CD4-positive, alpha-beta T cell (primary cell): Measurements from ENCODE around the gene DNAH7. TPM values are rescaled to one million over a fixed set of nuclear protein-coding genes. Genes with fewer than 3 reads are reported as not detected.

Experiments used
- ATAC-seq: fragments of 200-7000 bp; cut with Tn5 transposase; one replicate; pipeline ENCODE4 v1.10.0; 2022; ENCODE audit warnings: mild to moderate bottlenecking; ENCODE audit not compliant: poor library complexity
- CTCF ChIA-PET: fragments of 350-600 bp; sonication (Branson Sonifier 250); formaldehyde crosslinking; loops from one replicate; lab custom pipeline; 2021; ENCODE audit warnings: antibody characterized with exemption, inconsistent platforms; lab: Charles Lee
- POLR2A ChIA-PET: fragments of 350-600 bp; sonication (Branson Sonifier 250); formaldehyde crosslinking; loops from one replicate; lab custom pipeline; 2021; ENCODE audit warnings: antibody characterized with exemption, inconsistent platforms; lab: Charles Lee
- DNase-seq, 14 experiments: peaks; one replicate each; pipeline ENCODE4 v3.0.0-alpha.2; 2013 to 2020; ENCODE audit warnings: mixed read lengths in 2 of 14
- H3K27ac ChIP-seq, 2 donors: one replicate each; pipeline versions ENCODE4 v1.5.1 to v1.7.0; 2013; ENCODE audit warnings: low read length in 2 of 2, low read depth in 1 of 2, mild to moderate bottlenecking in 1 of 2
- H3K27me3 ChIP-seq, 2 experiments: 1 replicate in 1 of 2; 2 replicates in 1 of 2; pipeline versions ENCODE4 v1.6.1 to v1.7.0; 2013; ENCODE audit warnings: low read length in 2 of 2, control low read depth in 1 of 2, mild to moderate bottlenecking in 1 of 2, moderate library complexity in 1 of 2; ENCODE audit not compliant: insufficient read depth in 2 of 2, control insufficient read depth in 1 of 2
- H3K36me3 ChIP-seq: one replicate; pipeline ENCODE4 v1.6.1; 2013; ENCODE audit warnings: low read length, control low read depth; ENCODE audit not compliant: insufficient read depth
- H3K4me1 ChIP-seq: one replicate; pipeline ENCODE4 v1.6.1; 2013; ENCODE audit warnings: low read length, control low read depth; ENCODE audit not compliant: insufficient read depth
- H3K4me3 ChIP-seq: one replicate; pipeline ENCODE4 v1.5.1; 2013; ENCODE audit warnings: mild to moderate bottlenecking, low read length, moderate library complexity
- H3K9me3 ChIP-seq, 2 experiments: 1 replicate in 1 of 2; 2 replicates in 1 of 2; pipeline versions ENCODE4 v1.6.1 to v1.7.0; 2013; ENCODE audit warnings: low read length in 2 of 2, mild to moderate bottlenecking in 2 of 2, control low read depth in 1 of 2, moderate library complexity in 1 of 2; ENCODE audit not compliant: control insufficient read depth in 1 of 2, insufficient read depth in 1 of 2
- H3K27ac Mint-ChIP-seq: one replicate; pipeline ENCODE4 v1.8.0; 2020; ENCODE audit warnings: mixed read lengths
- H3K27me3 Mint-ChIP-seq: one replicate; pipeline ENCODE4 v1.8.0; 2021; ENCODE audit warnings: mixed read lengths
- H3K36me3 Mint-ChIP-seq: one replicate; pipeline ENCODE4 v1.8.0; 2021; ENCODE audit warnings: low read depth, mixed read lengths
- H3K4me1 Mint-ChIP-seq: one replicate; pipeline ENCODE4 v1.8.0; 2021; ENCODE audit warnings: low read depth, mixed read lengths
- H3K4me3 Mint-ChIP-seq: one replicate; pipeline ENCODE4 v1.8.0; 2020; ENCODE audit warnings: mild to moderate bottlenecking, mixed read lengths
- H3K9me3 Mint-ChIP-seq: one replicate; pipeline ENCODE4 v1.8.0; 2020; ENCODE audit warnings: mixed read lengths
- CTCF ChIP-seq: fragments of 200-600 bp; IDR thresholded peaks from one replicate; pipeline ENCODE4 v1.8.0; 2022; ENCODE audit warnings: antibody characterized with exemption, mild to moderate bottlenecking
- intact Hi-C, 2 experiments: fragments of 100-400 bp; cut with DNase I in 1 of 2; cut with micrococcal nuclease in 1 of 2; formaldehyde crosslinking; loops; one replicate each; pipeline versions ENCODE4 v1.15.1 to v1.9.0; 2023 to 2025; cut with DNase I, micrococcal nuclease
- total RNA-seq, 174 experiments: library from RNA in 2 of 174; stranded (reverse) in 2 of 174; gene quantifications; one replicate each; pipeline ENCODE4 v1.2.3 and lab custom pipeline; 2021 to 2026

DNAH7 gene
- total RNA-seq, 2 experiments from 2014 or later: not detected

- Mint-ChIP-seq H3K4me3 (no peak overlapping the region), H3K36me3 (no peaks in the 10 kb centered on the region), H3K9me3 (no peaks in the 10 kb centered on the region), H3K27me3 (no peaks in the 10 kb centered on the region), H3K4me1 (peaks cover 27% of the 10 kb centered on the region), H3K27ac (no peak overlapping the region)
- ChIA-PET POLR2A (interaction anchor here (1.1 to 4.0 kb wide), 6 partner anchors 94 to 200 kb away, joined by 3 to 21 read pairs (median 12); partner anchors contain the start of gene STK17B), CTCF (interaction anchor here (0.9 to 5.6 kb wide), 7 partner anchors 9 to 377 kb away, joined by 3 to 40 read pairs (median 6); partner anchors contain the start of gene DNAH7)
- TF ChIP-seq CTCF: no peak
- H3K4me3 ChIP-seq: no peak overlapping the region
- H3K27me3 ChIP-seq: no peaks in the 10 kb centered on the region
- intact Hi-C loops: loop anchor here (2.0 to 10.0 kb wide), 4 partner anchors 90 to 558 kb away; partner anchors contain the start of gene CCDC150 (in 1 of the 2)
- no peak for DNase-seq
- H3K36me3 ChIP-seq: no peaks in the 10 kb centered on the region
- no peak for ATAC-seq
- no peak overlapping the region for H3K27ac ChIP-seq
- H3K9me3 ChIP-seq: no peaks in the 10 kb centered on the region
- H3K4me1 ChIP-seq: peaks cover 9% of the 10 kb centered on the region
Observed at GRCh38 chr2:196076778-196077568, 8.3 kb upstream of the DNAH7 start.

DNA sequence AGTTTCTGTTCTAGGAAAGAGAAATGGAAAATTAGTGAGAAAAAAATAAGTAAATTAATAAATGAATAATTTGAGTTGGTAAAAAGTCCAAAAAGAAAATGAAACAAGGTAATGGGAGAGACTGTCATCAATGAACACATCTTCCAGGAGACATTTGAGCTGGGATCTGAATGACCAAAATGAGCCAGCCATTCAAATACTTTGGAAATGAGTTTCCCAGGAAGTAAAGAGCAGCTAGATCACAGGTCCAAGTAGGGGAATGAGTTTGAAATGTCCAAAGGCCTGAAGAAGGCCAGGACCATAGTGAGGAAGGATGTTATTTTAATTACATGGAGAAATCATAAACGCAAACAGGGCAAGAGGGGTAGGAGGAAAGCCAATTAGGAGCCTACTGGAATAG is 6.6 kb upstream of the DNAH7 start:
- H3K9me3 Mint-ChIP-seq: no peaks in the 10 kb centered on the region
- CTCF ChIA-PET: no interaction called here

GRCh38 chr2:196074631-196075030 is 6.0 kb upstream of the DNAH7 start:
- Mint-ChIP-seq H3K36me3 (no peaks in the 10 kb centered on the region), H3K27ac (no peak overlapping the region), H3K27me3 (no peaks in the 10 kb centered on the region), H3K4me1 (peaks cover 12% of the 10 kb centered on the region), H3K9me3 (no peaks in the 10 kb centered on the region), H3K4me3 (no peak overlapping the region)
- no peak for DNase-seq
- H3K27me3 ChIP-seq: no peaks in the 10 kb centered on the region
- intact Hi-C loops: loop anchor here (5.0 to 10.0 kb wide), 3 partner anchors 93 to 560 kb away; partner anchors contain the start of gene CCDC150 (in 1 of the 2)
- peaks cover 5% of the 10 kb centered on the region for H3K4me1 ChIP-seq
- no peaks in the 10 kb centered on the region for H3K36me3 ChIP-seq
- POLR2A ChIA-PET: no interaction called here
- no peak overlapping the region for H3K4me3 ChIP-seq
- no peak for ATAC-seq
- no peak overlapping the region for H3K27ac ChIP-seq
- CTCF ChIA-PET: interaction anchor here (1.2 kb wide), 1 partner anchor 11 kb away, joined by 5 read pairs; no protein-coding TSS in a partner anchor
- no peaks in the 10 kb centered on the region for H3K9me3 ChIP-seq
- TF ChIP-seq CTCF: no peak

More for the DNA sequence above, 6.6 kb upstream of the DNAH7 start:
- POLR2A ChIA-PET: no interaction called here
- Histone ChIP-seq H3K27ac (no peak overlapping the region), H3K4me3 (no peak overlapping the region), H3K9me3 (no peaks in the 10 kb centered on the region), H3K36me3 (no peaks in the 10 kb centered on the region), H3K4me1 (peaks cover 9% of the 10 kb centered on the region), H3K27me3 (no peaks in the 10 kb centered on the region)
- Mint-ChIP-seq H3K4me1 (peaks cover 18% of the 10 kb centered on the region), H3K4me3 (no peak overlapping the region), H3K36me3 (no peaks in the 10 kb centered on the region), H3K27me3 (no peaks in the 10 kb centered on the region), H3K27ac (no peak overlapping the region)
- no peak for TF ChIP-seq CTCF
- intact Hi-C loops: loop anchor here (5.0 to 10.0 kb wide), 3 partner anchors 92 to 560 kb away; partner anchors contain the start of gene CCDC150 (in 1 of the 2)
- DNase-seq: no peak
- ATAC-seq: no peak
